ENCODE results near the gene TMEM259.

DNA sequence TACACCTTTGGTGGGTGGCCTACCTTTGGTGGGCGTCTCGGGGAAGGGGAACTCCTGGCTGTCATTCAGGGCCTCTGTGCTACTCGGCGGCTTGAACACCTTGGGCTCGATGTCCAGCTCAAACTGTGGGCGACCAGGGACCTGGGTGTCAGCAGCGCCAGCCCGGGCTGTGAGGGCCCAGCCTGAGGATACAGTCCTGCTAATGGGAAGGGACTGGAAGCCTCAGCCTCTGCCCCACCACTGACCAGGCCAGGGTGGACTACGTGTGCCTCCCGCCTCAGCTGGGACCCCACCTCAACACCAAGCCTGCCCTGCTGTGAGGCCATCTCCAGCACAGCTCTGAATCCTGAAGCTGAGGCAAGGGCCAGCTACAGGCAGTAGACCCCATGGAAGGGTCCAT, 7.7 kb downstream of the TMEM259 start:
- TF ChIP-seq, protein P1, sequence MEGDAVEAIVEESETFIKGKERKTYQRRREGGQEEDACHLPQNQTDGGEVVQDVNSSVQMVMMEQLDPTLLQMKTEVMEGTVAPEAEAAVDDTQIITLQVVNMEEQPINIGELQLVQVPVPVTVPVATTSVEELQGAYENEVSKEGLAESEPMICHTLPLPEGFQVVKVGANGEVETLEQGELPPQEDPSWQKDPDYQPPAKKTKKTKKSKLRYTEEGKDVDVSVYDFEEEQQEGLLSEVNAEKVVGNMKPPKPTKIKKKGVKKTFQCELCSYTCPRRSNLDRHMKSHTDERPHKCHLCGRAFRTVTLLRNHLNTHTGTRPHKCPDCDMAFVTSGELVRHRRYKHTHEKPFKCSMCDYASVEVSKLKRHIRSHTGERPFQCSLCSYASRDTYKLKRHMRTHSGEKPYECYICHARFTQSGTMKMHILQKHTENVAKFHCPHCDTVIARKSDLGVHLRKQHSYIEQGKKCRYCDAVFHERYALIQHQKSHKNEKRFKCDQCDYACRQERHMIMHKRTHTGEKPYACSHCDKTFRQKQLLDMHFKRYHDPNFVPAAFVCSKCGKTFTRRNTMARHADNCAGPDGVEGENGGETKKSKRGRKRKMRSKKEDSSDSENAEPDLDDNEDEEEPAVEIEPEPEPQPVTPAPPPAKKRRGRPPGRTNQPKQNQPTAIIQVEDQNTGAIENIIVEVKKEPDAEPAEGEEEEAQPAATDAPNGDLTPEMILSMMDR (IDR thresholded peaks at IDR 0.05): no peak
- no peak for TF ChIP-seq POLR2A (IDR thresholded peaks at IDR 0.05)
